ENCODE data around the gene CDH13. TPM values are rescaled to one million over a fixed set of nuclear protein-coding genes. Genes with fewer than 3 reads are reported as not detected.

CDH13 gene
- total RNA-seq, 1 donor from 2014 or later = not detected

GRCh38 chr16:83623892-83624291 lies 997.1 kb downstream of the CDH13 start:
- intact Hi-C loops (cut with micrococcal nuclease) = no loop called here

GRCh38 chr16:83624429-83625120 lies 997.8 kb downstream of the CDH13 start:
- H3K4me3 Mint-ChIP-seq = no peak overlapping the region
- H3K9me3 Mint-ChIP-seq = no peaks in the 10 kb centered on the region
- H3K27ac Mint-ChIP-seq = no peak overlapping the region
- H3K4me1 Mint-ChIP-seq = no peaks in the 10 kb centered on the region
- no peaks in the 10 kb centered on the region for H3K36me3 Mint-ChIP-seq (ENCODE audit: low read depth)
- H3K27me3 Mint-ChIP-seq = no peaks in the 10 kb centered on the region
- intact Hi-C loops (cut with micrococcal nuclease) = no loop called here
- no peak for DNase-seq

More at GRCh38 chr16:83623892-83624291, 997.1 kb downstream of the CDH13 start:
- Mint-ChIP-seq H3K36me3 (ENCODE audit: low read depth) (no peaks in the 10 kb centered on the region), H3K4me1 (no peaks in the 10 kb centered on the region), H3K4me3 (no peak overlapping the region), H3K27me3 (no peaks in the 10 kb centered on the region), H3K9me3 (no peaks in the 10 kb centered on the region), H3K27ac (no peak overlapping the region)
- DNase-seq = peak; percentile 27

GRCh38 chr16:83626204-83626603 lies 999.4 kb downstream of the CDH13 start:
- no peak overlapping the region for H3K27ac Mint-ChIP-seq
- DNase-seq = peak; percentile 31
- H3K27me3 Mint-ChIP-seq = no peaks in the 10 kb centered on the region
- H3K36me3 Mint-ChIP-seq (ENCODE audit: low read depth) = no peaks in the 10 kb centered on the region
- intact Hi-C loops (cut with micrococcal nuclease) = no loop called here
- H3K4me1 Mint-ChIP-seq = no peaks in the 10 kb centered on the region
- H3K4me3 Mint-ChIP-seq = no peak overlapping the region
- H3K9me3 Mint-ChIP-seq = no peaks in the 10 kb centered on the region

GRCh38 chr16:83626676-83627075 lies 999.9 kb downstream of the CDH13 start:
- Mint-ChIP-seq H3K4me1 (no peaks in the 10 kb centered on the region), H3K4me3 (no peak overlapping the region), H3K36me3 (ENCODE audit: low read depth) (no peaks in the 10 kb centered on the region), H3K27ac (no peak overlapping the region), H3K9me3 (no peaks in the 10 kb centered on the region), H3K27me3 (no peaks in the 10 kb centered on the region)
- DNase-seq = peak; percentile 29
- intact Hi-C loops (cut with micrococcal nuclease) = no loop called here

- Mint-ChIP-seq H3K36me3 (ENCODE audit: low read depth) (no peaks in the 10 kb centered on the region), H3K4me3 (no peak overlapping the region), H3K27ac (no peak overlapping the region), H3K27me3 (no peaks in the 10 kb centered on the region), H3K9me3 (peaks cover under 1% of the 10 kb centered on the region), H3K4me1 (no peaks in the 10 kb centered on the region)
- intact Hi-C loops (cut with micrococcal nuclease) = no loop called here
- DNase-seq = no peak
Measured at GRCh38 chr16:83627996-83628395, 1001.2 kb downstream of the CDH13 start.

- Mint-ChIP-seq H3K4me3 (no peak overlapping the region), H3K27me3 (no peaks in the 10 kb centered on the region), H3K27ac (no peak overlapping the region), H3K9me3 (peaks cover 3% of the 10 kb centered on the region), H3K4me1 (no peaks in the 10 kb centered on the region), H3K36me3 (ENCODE audit: low read depth) (no peaks in the 10 kb centered on the region)
- intact Hi-C loops (cut with micrococcal nuclease) = no loop called here
- DNase-seq = peak; percentile 28
Measured at GRCh38 chr16:83629426-83629825, 1002.7 kb downstream of the CDH13 start.

- Mint-ChIP-seq H3K4me1 (no peaks in the 10 kb centered on the region), H3K36me3 (ENCODE audit: low read depth) (no peaks in the 10 kb centered on the region), H3K4me3 (no peak overlapping the region), H3K9me3 (peaks cover 3% of the 10 kb centered on the region), H3K27ac (no peak overlapping the region), H3K27me3 (no peaks in the 10 kb centered on the region)
- intact Hi-C loops (cut with micrococcal nuclease) = no loop called here
- DNase-seq = no peak
Measured at GRCh38 chr16:83629836-83630235, 1003.1 kb downstream of the CDH13 start.

GRCh38 chr16:83630979-83631378 lies 1004.2 kb downstream of the CDH13 start:
- no peak overlapping the region for H3K27ac Mint-ChIP-seq
- peaks cover 3% of the 10 kb centered on the region for H3K9me3 Mint-ChIP-seq
- no peaks in the 10 kb centered on the region for H3K36me3 Mint-ChIP-seq (ENCODE audit: low read depth)
- H3K27me3 Mint-ChIP-seq = no peaks in the 10 kb centered on the region
- H3K4me1 Mint-ChIP-seq = no peaks in the 10 kb centered on the region
- H3K4me3 Mint-ChIP-seq = no peak overlapping the region
- intact Hi-C loops (cut with micrococcal nuclease) = no loop called here
- DNase-seq = no peak

- Mint-ChIP-seq H3K4me3 (no peak overlapping the region), H3K36me3 (ENCODE audit: low read depth) (no peaks in the 10 kb centered on the region), H3K9me3 (peaks cover 3% of the 10 kb centered on the region), H3K27ac (no peak overlapping the region), H3K4me1 (no peaks in the 10 kb centered on the region), H3K27me3 (no peaks in the 10 kb centered on the region)
- intact Hi-C loops (cut with micrococcal nuclease) = no loop called here
- DNase-seq = no peak
Measured at GRCh38 chr16:83633286-83633685, 1006.5 kb downstream of the CDH13 start.

- Mint-ChIP-seq H3K9me3 (no peaks in the 10 kb centered on the region), H3K27ac (no peak overlapping the region), H3K36me3 (ENCODE audit: low read depth) (no peaks in the 10 kb centered on the region), H3K4me1 (no peaks in the 10 kb centered on the region), H3K27me3 (no peaks in the 10 kb centered on the region), H3K4me3 (no peak overlapping the region)
- intact Hi-C loops (cut with micrococcal nuclease) = no loop called here
- no peak for DNase-seq
Measured at GRCh38 chr16:83648347-83648746, 1021.6 kb downstream of the CDH13 start.

GRCh38 chr16:83651871-83652270 lies 1025.1 kb downstream of the CDH13 start:
- Mint-ChIP-seq H3K4me3 (no peak overlapping the region), H3K9me3 (no peaks in the 10 kb centered on the region), H3K4me1 (no peaks in the 10 kb centered on the region), H3K27ac (no peak overlapping the region), H3K36me3 (ENCODE audit: low read depth) (no peaks in the 10 kb centered on the region), H3K27me3 (no peaks in the 10 kb centered on the region)
- intact Hi-C loops (cut with micrococcal nuclease) = no loop called here
- DNase-seq = no peak

- intact Hi-C loops (cut with micrococcal nuclease) = no loop called here
- Mint-ChIP-seq H3K36me3 (ENCODE audit: low read depth) (no peaks in the 10 kb centered on the region), H3K4me1 (no peaks in the 10 kb centered on the region), H3K9me3 (no peaks in the 10 kb centered on the region), H3K27ac (no peak overlapping the region), H3K27me3 (no peaks in the 10 kb centered on the region), H3K4me3 (no peak overlapping the region)
- DNase-seq = no peak
Measured at GRCh38 chr16:83652943-83653342, 1026.2 kb downstream of the CDH13 start.

GRCh38 chr16:83653785-83654184 lies 1027.0 kb downstream of the CDH13 start:
- intact Hi-C loops (cut with micrococcal nuclease) = no loop called here
- no peak overlapping the region for H3K4me3 Mint-ChIP-seq
- no peaks in the 10 kb centered on the region for H3K27me3 Mint-ChIP-seq
- no peak overlapping the region for H3K27ac Mint-ChIP-seq
- H3K36me3 Mint-ChIP-seq (ENCODE audit: low read depth) = no peaks in the 10 kb centered on the region
- H3K9me3 Mint-ChIP-seq = no peaks in the 10 kb centered on the region
- no peak for DNase-seq
- no peaks in the 10 kb centered on the region for H3K4me1 Mint-ChIP-seq

GRCh38 chr16:83660282-83660681 lies 1033.5 kb downstream of the CDH13 start:
- Mint-ChIP-seq H3K4me1 (no peaks in the 10 kb centered on the region), H3K27ac (no peak overlapping the region), H3K27me3 (no peaks in the 10 kb centered on the region), H3K9me3 (no peaks in the 10 kb centered on the region), H3K4me3 (no peak overlapping the region), H3K36me3 (ENCODE audit: low read depth) (no peaks in the 10 kb centered on the region)
- intact Hi-C loops (cut with micrococcal nuclease) = no loop called here
- DNase-seq = no peak

GRCh38 chr16:83661656-83662055 lies 1034.9 kb downstream of the CDH13 start:
- DNase-seq = no peak
- Mint-ChIP-seq H3K9me3 (no peaks in the 10 kb centered on the region), H3K27ac (no peak overlapping the region), H3K27me3 (no peaks in the 10 kb centered on the region), H3K4me3 (no peak overlapping the region), H3K36me3 (ENCODE audit: low read depth) (no peaks in the 10 kb centered on the region), H3K4me1 (no peaks in the 10 kb centered on the region)
- intact Hi-C loops (cut with micrococcal nuclease) = no loop called here
